PC-9 (cell line): ENCODE measurements around the gene TMEM120B. TPM values are rescaled to one million over a fixed set of nuclear protein-coding genes. Genes with fewer than 3 reads are reported as not detected.
A peak's percentile ranks its signal among the peaks of the same experiment; 100 is the strongest.

ENCODE experiments used
- BruUV-seq: library from RNA; stranded (reverse); fragments of 400-500 nt; replicated peaks from 2 replicates; lab custom pipeline; 2021; lab: Mats Ljungman, UMichigan
- CTCF ChIA-PET: fragments of 300-600 bp; sonication (Branson Sonifier 250); formaldehyde crosslinking; loops from one replicate; lab custom pipeline; 2022; ENCODE audit warnings: antibody characterized with exemption; lab: Charles Lee
- POLR2A ChIA-PET: fragments of 300-600 bp; sonication (Branson Sonifier 250); formaldehyde crosslinking; loops from one replicate; lab custom pipeline; 2022; ENCODE audit warnings: antibody characterized with exemption; ENCODE audit not compliant: unreplicated experiment; lab: Charles Lee
- DNase-seq, 2 experiments: peaks; one replicate each; pipeline versions ENCODE4 v3.0.0 to v3.0.0-alpha.2; 2015 to 2022; ENCODE audit warnings: mixed read lengths in 1 of 2
- H2AFZ ChIP-seq: fragments of 200-600 bp; sonication (generic); 2 replicates; pipeline ENCODE4 v1.8.1; 2017; ENCODE audit warnings: antibody characterized with exemption
- H3F3A ChIP-seq: fragments of 200-600 bp; sonication (generic); 2 replicates; pipeline ENCODE4 v1.8.1; 2017; ENCODE audit warnings: antibody characterized with exemption, mild to moderate bottlenecking, low read depth; ENCODE audit not compliant: insufficient read depth
- H3K27ac ChIP-seq: fragments of 200-600 bp; sonication (generic); 2 replicates; pipeline ENCODE4 v1.6.1; 2016; ENCODE audit warnings: mixed run types
- H3K27me3 ChIP-seq: fragments of 200-600 bp; sonication (generic); 2 replicates; pipeline ENCODE4 v1.6.1; 2016; ENCODE audit warnings: low read depth, mixed run types; ENCODE audit not compliant: insufficient read depth
- H3K36me3 ChIP-seq: fragments of 200-600 bp; sonication (generic); 2 replicates; pipeline ENCODE4 v1.6.1; 2016; ENCODE audit warnings: low read depth, mixed run types
- H3K4me1 ChIP-seq: fragments of 200-600 bp; sonication (generic); replicated peaks from 2 replicates; pipeline ENCODE4 v1.6.1; 2016; ENCODE audit warnings: mixed run types; ENCODE audit not compliant: insufficient read depth
- H3K4me2 ChIP-seq: fragments of 200-600 bp; sonication (generic); 2 replicates; pipeline ENCODE4 v1.6.1; 2017; ENCODE audit warnings: mixed run types
- H3K4me3 ChIP-seq: fragments of 200-600 bp; sonication (generic); 2 replicates; pipeline ENCODE4 v1.6.1; 2016; ENCODE audit warnings: mixed run types
- H3K79me2 ChIP-seq: fragments of 200-600 bp; sonication (generic); 2 replicates; pipeline ENCODE4 v1.6.1; 2017; ENCODE audit warnings: low read depth, mixed run types
- H3K9me2 ChIP-seq: fragments of 200-600 bp; sonication (generic); 2 replicates; pipeline ENCODE4 v1.8.1; 2017; ENCODE audit warnings: mild to moderate bottlenecking; ENCODE audit not compliant: insufficient read depth
- H3K9me3 ChIP-seq: fragments of 200-600 bp; sonication (generic); 2 replicates; pipeline ENCODE4 v1.8.1; 2016; ENCODE audit warnings: low read depth; ENCODE audit not compliant: insufficient read depth
- H4K20me1 ChIP-seq: fragments of 200-600 bp; sonication (generic); 2 replicates; pipeline ENCODE4 v1.8.1; 2017; ENCODE audit not compliant: insufficient read depth
- CTCF ChIP-seq: fragments of 200-600 bp; sonication (generic); conservative IDR thresholded peaks from 2 replicates; pipeline ENCODE4 v1.6.1; 2017; ENCODE audit warnings: mixed run types, antibody characterized with exemption, mild to moderate bottlenecking, moderate library complexity
- EZH2 ChIP-seq: fragments of 200-600 bp; sonication (generic); IDR thresholded peaks from 2 replicates; pipeline ENCODE4 v1.8.0; 2017; ENCODE audit warnings: antibody characterized with exemption, low read depth
- intact Hi-C: fragments of 100-400 bp; cut with micrococcal nuclease; formaldehyde crosslinking; loops from one replicate; pipeline ENCODE4 v1.10.0; 2022; ENCODE audit not compliant: unreplicated experiment
- total RNA-seq: library from RNA; stranded (reverse); gene quantifications from 2 replicates; pipeline ENCODE4 v1.2.3, GENCODE V29; 2021

Gene TMEM120B
- total RNA-seq, 1 experiment from 2014 or later = 12.4 TPM

GRCh38 chr12:121748571-121749265 is 36.2 kb downstream of the TMEM120B start:
- Histone ChIP-seq H4K20me1 (no peaks in the 10 kb centered on the region), H3F3A (peaks cover 12% of the 10 kb centered on the region; the same call in 1 of the 2 replicates), H3K9me2 (no peaks in the 10 kb centered on the region), H2AFZ (no peak overlapping the region), H3K4me1 (0 out of 2 replicates have a peak, but pooled peaks cover 5% of the 10 kb centered on the region), H3K36me3 (no peaks in the 10 kb centered on the region), H3K4me3 (no peak overlapping the region), H3K9me3 (no peaks in the 10 kb centered on the region), H3K27me3 (no peaks in the 10 kb centered on the region), H3K79me2 (no peaks in the 10 kb centered on the region), H3K4me2 (no peak overlapping the region), H3K27ac (peak overlapping the region; percentile 38)
- CTCF ChIA-PET = no interaction called here
- TF ChIP-seq CTCF = no peak
- TF ChIP-seq EZH2 = no peak
- POLR2A ChIA-PET = interaction anchor here (0.7 kb wide), 3 partner anchors 15 to 21 kb away, joined by 3 read pairs; no protein-coding TSS in a partner anchor
- no TSS peak for BruUV-seq
- intact Hi-C loops = no loop called here
- DNase-seq = peak; percentile 64 to 66

GRCh38 chr12:121749267-121749666 is 36.7 kb downstream of the TMEM120B start:
- ChIA-PET CTCF (no interaction called here), POLR2A (interaction anchor here (0.7 kb wide), 2 partner anchors 14 to 20 kb away, joined by 3 read pairs; no protein-coding TSS in a partner anchor)
- H3K4me3 ChIP-seq = no peak overlapping the region
- H3K9me2 ChIP-seq = no peaks in the 10 kb centered on the region
- H3F3A ChIP-seq = peaks cover 12% of the 10 kb centered on the region; the same call in 1 of the 2 replicates
- H3K4me2 ChIP-seq = no peak overlapping the region
- peak overlapping the region; percentile 38; the same call in 1 of the 2 replicates for H3K27ac ChIP-seq
- TF ChIP-seq EZH2 = no peak
- no peak for TF ChIP-seq CTCF
- no peak for DNase-seq
- no peaks in the 10 kb centered on the region for H3K36me3 ChIP-seq
- no peaks in the 10 kb centered on the region for H3K9me3 ChIP-seq
- no TSS peak for BruUV-seq
- intact Hi-C loops = no loop called here
- no peaks in the 10 kb centered on the region for H3K27me3 ChIP-seq
- no peak overlapping the region for H2AFZ ChIP-seq
- no peaks in the 10 kb centered on the region for H4K20me1 ChIP-seq
- 0 out of 2 replicates have a peak, but pooled peaks cover 5% of the 10 kb centered on the region for H3K4me1 ChIP-seq
- no peaks in the 10 kb centered on the region for H3K79me2 ChIP-seq

GRCh38 chr12:121750507-121750955 is 38.0 kb downstream of the TMEM120B start:
- no TSS peak for BruUV-seq
- no peak overlapping the region for H2AFZ ChIP-seq
- ChIA-PET POLR2A (no interaction called here), CTCF (no interaction called here)
- intact Hi-C loops = no loop called here
- H3K9me2 ChIP-seq = no peaks in the 10 kb centered on the region
- TF ChIP-seq CTCF (no peak), EZH2 (no peak)
- no peaks in the 10 kb centered on the region for H4K20me1 ChIP-seq
- no peaks in the 10 kb centered on the region for H3K27me3 ChIP-seq
- no peak for DNase-seq
- no peaks in the 10 kb centered on the region for H3K36me3 ChIP-seq
- peaks cover 12% of the 10 kb centered on the region; the same call in 1 of the 2 replicates for H3F3A ChIP-seq
- 0 out of 2 replicates have a peak, but pooled peaks cover 5% of the 10 kb centered on the region for H3K4me1 ChIP-seq
- no peak overlapping the region for H3K27ac ChIP-seq
- no peaks in the 10 kb centered on the region for H3K9me3 ChIP-seq
- no peak overlapping the region for H3K4me3 ChIP-seq
- no peak overlapping the region for H3K4me2 ChIP-seq
- no peaks in the 10 kb centered on the region for H3K79me2 ChIP-seq
